Sigmoid colon (tissue), 7 donors: ENCODE measurements around the gene HSPA4. TPM values are rescaled to one million over a fixed set of nuclear protein-coding genes. Genes with fewer than 3 reads are reported as not detected.

Experiments
- DNase-seq: peaks from one replicate; pipeline ENCODE4 v3.0.0-alpha.2; 2019
- H3K27ac ChIP-seq, 4 donors: fragments of 200-600 bp; sonication (generic); one replicate each; pipeline ENCODE4 v1.5.1; 2016 to 2019; ENCODE audit warnings: mild to moderate bottlenecking in 1 of 4
- H3K27me3 ChIP-seq, 3 donors: fragments of 200-600 bp; sonication (generic); one replicate each; pipeline ENCODE4 v1.5.1; 2019; ENCODE audit warnings: mild to moderate bottlenecking in 1 of 3
- H3K36me3 ChIP-seq, 4 donors: fragments of 200-600 bp; sonication (generic); one replicate each; pipeline ENCODE4 v1.5.1; 2016 to 2019
- H3K4me1 ChIP-seq, 4 donors: fragments of 200-600 bp; sonication (generic); one replicate each; pipeline ENCODE4 v1.5.1; 2017 to 2019
- H3K4me3 ChIP-seq, 4 donors: fragments of 200-600 bp; sonication (generic); one replicate each; pipeline ENCODE4 v1.5.1; 2017 to 2019; ENCODE audit warnings: mild to moderate bottlenecking in 2 of 4, moderate library complexity in 1 of 4
- H3K9me3 ChIP-seq, 4 donors: fragments of 200-600 bp in 3 of 4; sonication (generic) in 3 of 4; one replicate each; pipeline versions ENCODE4 v1.5.1 to v1.6.1; 2013 to 2019
- CTCF ChIP-seq, 4 experiments: fragments of 450-650 bp in 3 of 4; fragments of 200-600 bp in 1 of 4; IDR thresholded peaks; one replicate each; pipeline ENCODE4 v1.5.1; 2016 to 2019; ENCODE audit warnings: antibody characterized with exemption in 4 of 4, mild to moderate bottlenecking in 3 of 4, moderate library complexity in 2 of 4
- EP300 ChIP-seq, 4 donors: sonication (generic); formaldehyde crosslinking; IDR thresholded peaks; one replicate each; pipeline ENCODE4 v1.6.1; 2017; ENCODE audit warnings: antibody characterized with exemption in 4 of 4
- POLR2A ChIP-seq, 2 donors: fragments of 450-650 bp; IDR thresholded peaks; one replicate each; pipeline ENCODE4 v1.6.1; 2016; ENCODE audit warnings: antibody characterized with exemption in 2 of 2, mild to moderate bottlenecking in 2 of 2, moderate library complexity in 2 of 2
- POLR2AphosphoS5 ChIP-seq, 4 donors: sonication (generic); formaldehyde crosslinking; IDR thresholded peaks; one replicate each; pipeline ENCODE4 v1.6.1; 2017; ENCODE audit warnings: antibody characterized with exemption in 4 of 4
- WGBS, 2 donors: extraction: QIAGEN DNeasy Blood & Tissue Kit; methylation state at CpG; one replicate each; pipeline ENCODE4 v1.1.7; 2013; 5-methylcytosine and 5-hydroxymethylcytosine counted together
- intact Hi-C: fragments of 100-400 bp; cut with DNase I; formaldehyde crosslinking; loops from one replicate; pipeline ENCODE4 v1.15.1; 2023
- polyA plus RNA-seq, 3 donors: library from polyadenylated mRNA; stranded (reverse); fragments of 200-250 nt; gene quantifications; one replicate each; pipeline ENCODE4 v1.2.3, GENCODE V29; 2013
- total RNA-seq, 4 donors: library from RNA; depleted of rRNA; stranded (reverse); fragments of >200 nt; gene quantifications; one replicate each; pipeline ENCODE4 v1.1.0, GENCODE V29; 2016
- donor health status: healthy with polysubstance abuse.
- donor health status: Bipolar disorder and iron deficiency.
- donor health status: healthy.

HSPA4 gene
- total and polyA plus RNA-seq, 7 donors = 24.0 to 54.0 (median 40.3) TPM

- no peak for TF ChIP-seq EP300 (IDR thresholded peaks at IDR 0.05)
- peak in 1 of 4 donors; percentile 64 for TF ChIP-seq POLR2AphosphoS5 (IDR thresholded peaks at IDR 0.05)
- Histone ChIP-seq H3K4me1 (peaks cover 0 to 57% (median 47%) of the 10 kb centered on the region in 4 donors), H3K36me3 (no peaks in the 10 kb centered on the region), H3K27ac (peak overlapping the region; percentile 96 to 100 (median 98)), H3K27me3 (no peaks in the 10 kb centered on the region), H3K4me3 (peak overlapping the region; percentile 87 to 96 (median 94)), H3K9me3 (no peaks in the 10 kb centered on the region)
- DNase-seq = peak; percentile 72
- intact Hi-C loops = loop anchor here (1.0 to 10.0 kb wide), 3 partner anchors 26 to 220 kb away; partner anchors contain the start of genes GDF9, SHROOM1, UQCRQ and ZCCHC10
- WGBS, 2 donors = 1% methylated on average over 59 of the region's 59 CpGs
Measured at GRCh38 chr5:133052317-133053175, 733 bp downstream of the HSPA4 start.

GRCh38 chr5:133053448-133053847 lies 1.6 kb downstream of the HSPA4 start:
- 94 to 95% methylated on average over 15 of the region's 15 CpGs for WGBS, 2 donors
- H3K4me3 ChIP-seq = peak overlapping the region; percentile 87 to 96 (median 94)

GRCh38 chr5:133054697-133055471 lies 3.1 kb downstream of the HSPA4 start:
- intact Hi-C loops = loop anchor here (5.0 to 10.0 kb wide), 2 partner anchors 190 to 223 kb away; partner anchors contain the start of genes GDF9, SHROOM1 and UQCRQ
- no peak for DNase-seq
- WGBS, 2 donors = 91 to 92% methylated on average over 7 of the region's 7 CpGs
- no peaks in the 10 kb centered on the region for H3K27me3 ChIP-seq
- H3K36me3 ChIP-seq = no peaks in the 10 kb centered on the region
- TF ChIP-seq CTCF (IDR thresholded peaks at IDR 0.05) (no peak), POLR2A (IDR thresholded peaks at IDR 0.05) (no peak), POLR2AphosphoS5 (IDR thresholded peaks at IDR 0.05) (no peak), EP300 (IDR thresholded peaks at IDR 0.05) (no peak)
- H3K4me3 ChIP-seq = no peak overlapping the region
- no peaks in the 10 kb centered on the region for H3K9me3 ChIP-seq
- no peak overlapping the region for H3K27ac ChIP-seq
- H3K4me1 ChIP-seq = peaks cover 0 to 52% (median 44%) of the 10 kb centered on the region in 4 donors

More at GRCh38 chr5:133053448-133053847, 1.6 kb downstream of the HSPA4 start:
- Histone ChIP-seq H3K4me1 (peaks cover 0 to 62% (median 52%) of the 10 kb centered on the region in 4 donors), H3K9me3 (no peaks in the 10 kb centered on the region), H3K36me3 (no peaks in the 10 kb centered on the region), H3K27me3 (no peaks in the 10 kb centered on the region), H3K27ac (peak overlapping the region in 1 of 4 donors; percentile 100)
- DNase-seq = peak; percentile 63
- TF ChIP-seq POLR2AphosphoS5 (IDR thresholded peaks at IDR 0.05) (no peak), EP300 (IDR thresholded peaks at IDR 0.05) (no peak), CTCF (IDR thresholded peaks at IDR 0.05) (no peak), POLR2A (IDR thresholded peaks at IDR 0.05) (no peak)
- intact Hi-C loops = loop anchor here (5.0 to 10.0 kb wide), 2 partner anchors 189 to 221 kb away; partner anchors contain the start of genes GDF9, SHROOM1 and UQCRQ

GRCh38 chr5:133056891-133057290 lies 5.1 kb downstream of the HSPA4 start:
- TF ChIP-seq CTCF (IDR thresholded peaks at IDR 0.05) (no peak), POLR2A (IDR thresholded peaks at IDR 0.05) (no peak)
- H3K27ac ChIP-seq = no peak overlapping the region
- WGBS, 2 donors = 96 to 98% methylated on average over 1 of the region's 1 CpG
- no peak overlapping the region for H3K4me3 ChIP-seq
- peaks cover 0 to 42% (median 33%) of the 10 kb centered on the region in 4 donors for H3K4me1 ChIP-seq
- no peak for DNase-seq
- no peaks in the 10 kb centered on the region for H3K27me3 ChIP-seq
- H3K36me3 ChIP-seq = no peaks in the 10 kb centered on the region
- intact Hi-C loops = loop anchor here (10.0 kb wide), 1 partner anchor 192 kb away; the partner anchor contains the start of genes GDF9 and UQCRQ
- no peaks in the 10 kb centered on the region for H3K9me3 ChIP-seq
